Fibroblast of pulmonary artery (primary cell): ENCODE measurements around the gene MED26.

ENCODE experiments used
- DNase-seq: peaks from one replicate; pipeline ENCODE4 v3.0.0-alpha.2; 2010; ENCODE audit warnings: low read depth
- H3K4me3 ChIP-seq: replicated peaks from 2 replicates; pipeline ENCODE4 v1.5.1; 2011; ENCODE audit warnings: low read depth, mild to moderate bottlenecking, control low read depth, low read length, moderate library complexity
- TF ChIP-seq, protein P1 (sequence below): IDR thresholded peaks from 2 replicates; pipeline ENCODE4 v1.5.1; 2011; ENCODE audit warnings: mild to moderate bottlenecking, control low read depth, low read length, inconsistent platforms; ENCODE audit errors: missing control alignments

MED26 gene

DNA sequence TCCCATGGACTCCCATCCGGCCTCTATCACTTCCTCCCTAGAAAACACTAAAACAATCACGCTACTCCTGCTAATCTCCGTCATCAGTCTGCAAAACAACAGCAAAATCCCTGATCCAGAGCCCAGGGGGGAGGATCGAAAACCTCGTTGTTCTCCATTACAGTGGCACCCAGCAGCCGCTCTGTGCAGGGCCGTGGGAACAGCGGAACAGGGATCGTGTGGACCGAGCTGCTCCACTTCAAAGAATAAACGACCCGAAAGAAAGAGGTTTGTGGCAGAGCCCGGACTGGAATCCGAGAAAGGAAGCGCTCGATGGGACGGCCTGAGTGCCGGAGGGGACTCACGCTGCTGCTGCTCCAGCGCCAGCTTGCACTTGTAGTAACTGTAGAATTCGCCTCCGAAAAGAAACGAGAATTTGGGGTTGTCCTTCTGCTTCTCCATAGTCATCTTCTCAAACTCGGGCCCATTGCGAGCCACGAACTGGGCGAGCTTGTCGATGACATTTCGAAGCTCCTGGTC, 86.4 kb downstream of the MED26 start:
- TF ChIP-seq, protein P1, sequence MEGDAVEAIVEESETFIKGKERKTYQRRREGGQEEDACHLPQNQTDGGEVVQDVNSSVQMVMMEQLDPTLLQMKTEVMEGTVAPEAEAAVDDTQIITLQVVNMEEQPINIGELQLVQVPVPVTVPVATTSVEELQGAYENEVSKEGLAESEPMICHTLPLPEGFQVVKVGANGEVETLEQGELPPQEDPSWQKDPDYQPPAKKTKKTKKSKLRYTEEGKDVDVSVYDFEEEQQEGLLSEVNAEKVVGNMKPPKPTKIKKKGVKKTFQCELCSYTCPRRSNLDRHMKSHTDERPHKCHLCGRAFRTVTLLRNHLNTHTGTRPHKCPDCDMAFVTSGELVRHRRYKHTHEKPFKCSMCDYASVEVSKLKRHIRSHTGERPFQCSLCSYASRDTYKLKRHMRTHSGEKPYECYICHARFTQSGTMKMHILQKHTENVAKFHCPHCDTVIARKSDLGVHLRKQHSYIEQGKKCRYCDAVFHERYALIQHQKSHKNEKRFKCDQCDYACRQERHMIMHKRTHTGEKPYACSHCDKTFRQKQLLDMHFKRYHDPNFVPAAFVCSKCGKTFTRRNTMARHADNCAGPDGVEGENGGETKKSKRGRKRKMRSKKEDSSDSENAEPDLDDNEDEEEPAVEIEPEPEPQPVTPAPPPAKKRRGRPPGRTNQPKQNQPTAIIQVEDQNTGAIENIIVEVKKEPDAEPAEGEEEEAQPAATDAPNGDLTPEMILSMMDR: no peak
- peak overlapping the region; percentile 94 for H3K4me3 ChIP-seq
- peak; percentile 30 for DNase-seq

DNA sequence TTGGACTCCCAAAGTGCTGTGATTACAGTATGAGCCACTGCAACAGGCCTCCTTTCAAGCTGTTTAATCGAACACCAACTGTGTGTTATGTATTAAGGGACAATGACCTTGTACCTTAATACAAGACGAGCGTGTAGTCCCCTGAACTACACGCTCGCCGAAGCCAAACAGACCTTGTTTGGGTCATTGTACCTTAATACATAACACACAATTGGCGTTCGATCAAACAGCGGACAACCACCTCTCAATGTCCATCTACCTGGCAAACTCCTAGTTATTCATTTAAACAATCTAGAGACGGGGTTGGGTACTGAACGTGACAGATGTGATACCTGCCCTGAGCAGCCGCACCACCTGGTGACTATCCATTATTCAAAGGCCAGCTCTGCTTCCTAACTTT, 87.1 kb downstream of the MED26 start:
- peak overlapping the region; percentile 94 for H3K4me3 ChIP-seq
- TF ChIP-seq, protein P1: no peak
- no peak for DNase-seq

- H3K4me3 ChIP-seq: no peak overlapping the region
- no peak for DNase-seq
These were observed 90.9 kb downstream of the MED26 start for GRCh38 chr19:16537111-16537510.

GRCh38 chr19:16536130-16536529, 91.9 kb downstream of the MED26 start:
- no peak overlapping the region for H3K4me3 ChIP-seq
- TF ChIP-seq, protein P1: no peak
- DNase-seq: no peak

More at GRCh38 chr19:16537111-16537510, 90.9 kb downstream of the MED26 start:
- TF ChIP-seq, protein P1: no peak

- TF ChIP-seq, protein P1: no peak
- no peak overlapping the region for H3K4me3 ChIP-seq
- DNase-seq: no peak
These were observed 92.6 kb downstream of the MED26 start for GRCh38 chr19:16535381-16535780.

DNA sequence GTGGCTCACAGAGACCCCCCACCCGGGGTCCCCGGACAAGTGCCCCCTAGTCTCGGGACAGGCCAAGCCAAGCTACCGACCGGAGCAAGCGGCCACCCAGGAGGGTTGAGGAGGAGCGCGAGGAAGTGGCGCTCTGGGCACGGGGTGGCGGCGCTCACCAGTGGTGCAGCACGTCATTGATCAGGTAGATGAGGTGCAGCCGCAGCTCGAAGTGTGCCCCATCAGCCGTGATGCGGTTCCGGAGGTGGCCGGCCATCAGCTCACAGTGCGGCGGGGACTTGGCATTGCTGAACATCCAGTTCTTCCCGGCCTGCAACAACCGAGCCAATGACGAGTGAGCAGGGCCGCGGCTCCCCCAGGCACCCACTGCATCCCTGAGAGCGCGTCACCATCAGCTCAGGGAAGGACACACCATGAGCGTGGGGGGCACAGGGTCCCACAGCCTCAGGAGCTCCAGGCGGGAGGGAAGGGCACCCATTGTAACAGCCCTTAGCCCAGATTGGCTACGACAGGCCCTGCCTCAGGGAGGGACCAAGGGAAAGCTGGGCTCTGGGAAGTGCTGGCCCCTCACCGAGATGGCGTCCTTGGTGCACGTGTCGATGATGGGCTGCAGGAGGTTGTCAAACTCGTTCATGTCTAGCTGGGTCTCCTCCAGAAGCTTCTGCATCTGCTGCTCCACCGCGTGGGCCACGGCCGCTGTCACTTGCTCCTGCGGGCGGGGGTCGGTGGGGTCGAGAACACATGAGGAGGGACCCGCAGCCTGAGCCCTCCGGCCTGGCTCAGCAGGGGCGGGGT, 95.4 kb downstream of the MED26 start:
- DNase-seq: no peak
- H3K4me3 ChIP-seq: no peak overlapping the region
- TF ChIP-seq, protein P1: no peak

- DNase-seq: no peak
- TF ChIP-seq, protein P1: no peak
- no peak overlapping the region for H3K4me3 ChIP-seq
These were observed 96.7 kb downstream of the MED26 start for GRCh38 chr19:16531380-16531669.
